Ascending aorta (tissue), 2 donors: Measurements from ENCODE around the gene MYNN. TPM values are rescaled to one million over a fixed set of nuclear protein-coding genes. Genes with fewer than 3 reads are reported as not detected.

Source experiments
- DNase-seq, 2 donors: peaks; one replicate each; pipeline ENCODE4 v3.0.0-alpha.2; 2019; ENCODE audit warnings: low spot score in 2 of 2
- H3K27ac ChIP-seq, 2 donors: fragments of 200-600 bp; sonication (generic); one replicate each; pipeline ENCODE4 v1.5.1; 2016 to 2017; ENCODE audit warnings: mild to moderate bottlenecking in 1 of 2
- H3K27me3 ChIP-seq: fragments of 200-600 bp; sonication (generic); one replicate; pipeline ENCODE4 v1.5.1; 2017
- H3K36me3 ChIP-seq, 2 donors: fragments of 200-600 bp; sonication (generic); one replicate each; pipeline ENCODE4 v1.5.1; 2016
- H3K4me1 ChIP-seq, 2 donors: fragments of 200-600 bp; sonication (generic); one replicate each; pipeline ENCODE4 v1.5.1; 2016 to 2017; ENCODE audit warnings: mild to moderate bottlenecking in 1 of 2
- H3K4me3 ChIP-seq, 2 donors: fragments of 200-600 bp; sonication (generic); one replicate each; pipeline ENCODE4 v1.5.1; 2016 to 2017; ENCODE audit warnings: mild to moderate bottlenecking in 1 of 2
- H3K9me3 ChIP-seq, 2 donors: fragments of 200-600 bp; sonication (generic); one replicate each; pipeline ENCODE4 v1.5.1; 2016
- CTCF ChIP-seq, 3 experiments: fragments of 200-600 bp in 2 of 3; fragments of 450-650 bp in 1 of 3; sonication (generic) in 2 of 3; IDR thresholded peaks; one replicate each; pipeline ENCODE4 v1.5.1; 2016 to 2019; ENCODE audit warnings: antibody characterized with exemption in 3 of 3, mild to moderate bottlenecking in 1 of 3, moderate library complexity in 1 of 3
- intact Hi-C: fragments of 100-400 bp; cut with DNase I; formaldehyde crosslinking; loops from one replicate; pipeline ENCODE4 v1.15.1; 2023
- total RNA-seq: library from RNA; depleted of rRNA; stranded (reverse); fragments of >200 nt; gene quantifications from one replicate; pipeline ENCODE4 v1.1.0, GENCODE V29; 2016

Gene MYNN
- total RNA-seq, 1 donor from 2014 or later: 3.9 TPM

GRCh38 chr3:169836078-169836941, 63.1 kb downstream of the MYNN start:
- Histone ChIP-seq H3K4me1 (no peaks in the 10 kb centered on the region), H3K9me3 (no peaks in the 10 kb centered on the region), H3K36me3 (no peaks in the 10 kb centered on the region), H3K27ac (no peak overlapping the region), H3K4me3 (no peak overlapping the region), H3K27me3 (no peaks in the 10 kb centered on the region)
- no peak for DNase-seq
- intact Hi-C loops: no loop called here
- no peak for TF ChIP-seq CTCF (IDR thresholded peaks at IDR 0.05)

GRCh38 chr3:169836942-169837275, 63.7 kb downstream of the MYNN start:
- H3K27ac ChIP-seq: no peak overlapping the region
- TF ChIP-seq CTCF (IDR thresholded peaks at IDR 0.05): no peak
- no peaks in the 10 kb centered on the region for H3K36me3 ChIP-seq
- DNase-seq: no peak
- no peaks in the 10 kb centered on the region for H3K9me3 ChIP-seq
- no peaks in the 10 kb centered on the region for H3K27me3 ChIP-seq
- H3K4me1 ChIP-seq: no peaks in the 10 kb centered on the region
- intact Hi-C loops: no loop called here
- H3K4me3 ChIP-seq: no peak overlapping the region

- no peak overlapping the region for H3K4me3 ChIP-seq
- intact Hi-C loops: no loop called here
- no peaks in the 10 kb centered on the region for H3K27me3 ChIP-seq
- DNase-seq: no peak
- no peaks in the 10 kb centered on the region for H3K9me3 ChIP-seq
- no peaks in the 10 kb centered on the region for H3K4me1 ChIP-seq
- no peak overlapping the region for H3K27ac ChIP-seq
- no peak for TF ChIP-seq CTCF (IDR thresholded peaks at IDR 0.05)
- no peaks in the 10 kb centered on the region for H3K36me3 ChIP-seq
Measured at GRCh38 chr3:169838511-169839030, 65.4 kb downstream of the MYNN start.

Other genes starting within 250 kb of the MYNN start
- gene MECOM, start 109.7 kb upstream of the MYNN start, total RNA-seq: 38.6 TPM
- 260 TPM for gene TERC, start 8.3 kb upstream of the MYNN start, total RNA-seq
- 0.32 TPM for gene ACTRT3, start 3.8 kb upstream of the MYNN start, total RNA-seq
- not detected for gene LRRIQ4, start 39.5 kb downstream of the MYNN start, total RNA-seq
- 3.5 TPM for gene LRRC34, start 39.5 kb downstream of the MYNN start, total RNA-seq
- gene LRRC31, start 96.5 kb downstream of the MYNN start, total RNA-seq: not detected
- not detected for gene SAMD7, start 138.2 kb downstream of the MYNN start, total RNA-seq
- gene SEC62, start 193.4 kb downstream of the MYNN start, total RNA-seq: 20.5 TPM